ENCODE measurements around the gene CLDN9.

Gene CLDN9

DNA sequence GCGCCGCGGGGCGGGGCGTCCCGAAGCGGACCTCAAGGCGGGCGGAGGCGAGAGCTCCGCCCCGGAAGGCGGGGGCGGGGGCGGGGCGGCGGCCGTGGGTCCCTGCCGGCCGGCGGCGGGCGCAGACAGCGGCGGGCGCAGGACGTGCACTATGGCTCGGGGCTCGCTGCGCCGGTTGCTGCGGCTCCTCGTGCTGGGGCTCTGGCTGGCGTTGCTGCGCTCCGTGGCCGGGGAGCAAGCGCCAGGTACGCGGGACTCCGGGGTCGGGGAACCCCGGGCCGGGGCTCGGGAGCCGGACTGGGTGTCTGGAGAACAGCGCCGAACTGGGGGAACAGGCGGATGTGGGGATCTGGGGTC is 7.5 kb downstream of the CLDN9 start, which contains the start of gene TNFRSF12A:
TNFRSF12A (plus strand) TSS at position 122 of the 357 bp plus-strand sequence; CDS start at position 152, 30 bp downstream.
- DNase-seq = peak; percentile 44 to 60

DNA sequence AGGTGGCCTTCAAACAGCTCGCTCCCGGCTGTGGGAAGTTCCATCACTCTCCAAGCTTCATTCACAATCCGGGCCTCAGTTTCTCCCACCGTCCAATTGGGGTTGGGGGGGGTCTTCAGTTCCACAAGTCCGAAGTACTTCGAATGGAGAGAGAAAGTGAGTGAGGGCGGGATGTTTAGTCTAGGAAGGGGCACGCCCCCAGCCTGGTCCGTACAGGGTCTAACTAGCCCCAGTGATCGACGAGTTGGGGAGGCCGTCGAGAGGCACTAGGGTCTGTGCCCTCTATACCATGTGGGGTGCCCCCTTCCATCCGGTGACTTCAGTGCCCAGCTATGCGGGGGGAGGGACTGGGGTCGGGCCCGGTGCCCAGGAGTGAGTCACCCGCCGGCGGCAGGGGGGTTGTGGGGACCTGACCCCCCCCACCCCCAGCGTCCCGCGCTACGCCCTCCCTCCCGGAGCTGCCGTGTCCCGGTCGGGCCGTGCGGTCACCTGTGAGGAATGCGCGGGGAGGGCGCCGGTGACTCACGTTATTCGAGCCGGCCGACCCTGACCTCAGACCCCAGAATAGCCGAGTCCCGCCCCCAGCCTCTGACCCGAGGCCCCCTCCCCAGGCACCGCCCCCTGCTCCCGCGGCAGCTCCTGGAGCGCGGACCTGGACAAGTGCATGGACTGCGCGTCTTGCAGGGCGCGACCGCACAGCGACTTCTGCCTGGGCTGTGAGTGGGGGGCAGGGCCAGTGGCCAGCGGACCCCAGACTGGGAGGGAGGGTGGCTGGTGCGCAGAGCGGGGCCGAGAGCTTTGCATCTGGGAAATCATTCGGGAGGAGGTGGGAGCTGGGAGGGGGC is 8.1 kb downstream of the CLDN9 start:
- peak; percentile 58 to 64 for DNase-seq

DNA sequence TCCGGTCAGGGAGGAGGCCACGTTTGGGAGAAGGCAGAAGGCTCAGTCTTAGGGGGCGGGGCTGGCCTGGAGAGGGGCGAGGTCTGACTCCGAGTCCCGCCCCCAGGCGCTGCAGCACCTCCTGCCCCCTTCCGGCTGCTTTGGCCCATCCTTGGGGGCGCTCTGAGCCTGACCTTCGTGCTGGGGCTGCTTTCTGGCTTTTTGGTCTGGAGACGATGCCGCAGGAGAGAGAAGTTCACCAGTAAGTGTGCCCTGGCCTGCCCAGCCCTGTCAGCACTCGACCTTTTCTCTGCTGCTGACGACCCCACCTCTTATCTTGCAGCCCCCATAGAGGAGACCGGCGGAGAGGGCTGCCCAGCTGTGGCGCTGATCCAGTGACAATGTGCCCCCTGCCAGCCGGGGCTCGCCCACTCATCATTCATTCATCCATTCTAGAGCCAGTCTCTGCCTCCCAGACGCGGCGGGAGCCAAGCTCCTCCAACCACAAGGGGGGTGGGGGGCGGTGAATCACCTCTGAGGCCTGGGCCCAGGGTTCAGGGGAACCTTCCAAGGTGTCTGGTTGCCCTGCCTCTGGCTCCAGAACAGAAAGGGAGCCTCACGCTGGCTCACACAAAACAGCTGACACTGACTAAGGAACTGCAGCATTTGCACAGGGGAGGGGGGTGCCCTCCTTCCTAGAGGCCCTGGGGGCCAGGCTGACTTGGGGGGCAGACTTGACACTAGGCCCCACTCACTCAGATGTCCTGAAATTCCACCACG is 8.9 kb downstream of the CLDN9 start:
- peak; percentile 57 to 63 for DNase-seq

DNA sequence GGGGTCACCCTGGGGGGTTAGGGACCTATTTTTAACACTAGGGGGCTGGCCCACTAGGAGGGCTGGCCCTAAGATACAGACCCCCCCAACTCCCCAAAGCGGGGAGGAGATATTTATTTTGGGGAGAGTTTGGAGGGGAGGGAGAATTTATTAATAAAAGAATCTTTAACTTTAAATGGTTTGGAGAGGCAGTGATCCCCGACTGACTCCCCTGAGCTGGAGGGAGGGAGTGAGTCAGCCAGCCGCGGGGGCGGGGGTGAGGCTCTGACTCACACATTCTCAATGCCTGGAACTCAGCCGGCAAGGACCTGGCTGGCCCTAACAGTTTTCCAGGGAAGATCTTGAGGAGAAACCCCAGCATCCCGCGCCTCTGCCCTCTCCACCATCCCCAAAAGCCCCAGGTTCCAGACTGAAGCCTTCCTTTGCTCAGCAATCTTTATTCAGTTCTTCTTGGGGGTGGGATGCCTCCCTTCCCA is 9.5 kb downstream of the CLDN9 start:
- peak; percentile 56 to 58 for DNase-seq

DNA sequence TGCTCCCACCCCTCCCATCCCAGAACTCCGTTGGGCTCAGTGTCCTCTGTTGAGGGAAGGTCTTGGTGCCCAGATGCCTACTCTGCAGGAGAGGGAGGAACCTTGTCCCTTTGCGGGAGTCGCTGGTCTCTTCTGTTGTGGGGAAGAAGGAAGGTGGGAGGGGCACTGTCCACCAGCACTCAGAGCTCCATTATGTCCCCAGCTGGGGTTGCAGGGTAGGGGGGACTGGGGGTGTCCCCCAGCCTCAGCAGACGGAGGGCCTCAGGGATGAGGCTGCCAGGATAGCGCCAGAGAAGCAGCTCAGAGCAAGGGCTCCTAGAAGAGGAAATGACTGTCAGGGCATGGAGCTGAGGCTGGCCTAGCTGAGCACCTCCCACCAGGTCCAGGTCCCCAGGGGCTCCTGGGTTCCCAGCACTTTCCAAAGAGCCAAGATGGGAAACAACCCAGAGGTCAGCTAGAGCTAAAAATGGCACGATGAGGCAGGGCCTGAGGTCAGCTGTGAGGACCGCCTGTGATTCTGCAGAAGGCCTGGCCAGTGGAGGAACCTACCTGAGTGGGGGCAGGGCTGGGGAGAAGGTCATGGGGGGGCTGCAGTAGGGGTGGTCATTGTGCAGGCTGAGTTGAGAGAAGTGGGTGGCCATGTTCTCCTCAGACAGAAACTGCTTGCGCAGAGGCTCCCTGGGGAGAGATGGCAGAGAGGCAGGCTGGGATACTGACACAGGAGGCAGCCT is 10.1 kb downstream of the CLDN9 start:
- no peak for DNase-seq

DNA sequence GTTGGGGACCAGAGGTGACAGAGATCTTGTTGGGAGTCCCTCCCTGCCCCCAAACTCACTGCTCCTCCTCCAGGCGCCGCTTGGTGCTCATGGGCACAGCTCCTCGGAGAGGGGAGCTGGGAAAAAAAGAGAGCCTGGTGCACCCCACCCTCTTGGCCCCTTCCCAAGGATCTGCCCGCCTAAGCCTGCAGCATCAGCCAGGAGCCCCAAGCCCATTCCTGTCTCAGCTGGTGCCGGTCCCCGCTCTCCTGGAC is 10.6 kb downstream of the CLDN9 start:
- no peak for DNase-seq

DNA sequence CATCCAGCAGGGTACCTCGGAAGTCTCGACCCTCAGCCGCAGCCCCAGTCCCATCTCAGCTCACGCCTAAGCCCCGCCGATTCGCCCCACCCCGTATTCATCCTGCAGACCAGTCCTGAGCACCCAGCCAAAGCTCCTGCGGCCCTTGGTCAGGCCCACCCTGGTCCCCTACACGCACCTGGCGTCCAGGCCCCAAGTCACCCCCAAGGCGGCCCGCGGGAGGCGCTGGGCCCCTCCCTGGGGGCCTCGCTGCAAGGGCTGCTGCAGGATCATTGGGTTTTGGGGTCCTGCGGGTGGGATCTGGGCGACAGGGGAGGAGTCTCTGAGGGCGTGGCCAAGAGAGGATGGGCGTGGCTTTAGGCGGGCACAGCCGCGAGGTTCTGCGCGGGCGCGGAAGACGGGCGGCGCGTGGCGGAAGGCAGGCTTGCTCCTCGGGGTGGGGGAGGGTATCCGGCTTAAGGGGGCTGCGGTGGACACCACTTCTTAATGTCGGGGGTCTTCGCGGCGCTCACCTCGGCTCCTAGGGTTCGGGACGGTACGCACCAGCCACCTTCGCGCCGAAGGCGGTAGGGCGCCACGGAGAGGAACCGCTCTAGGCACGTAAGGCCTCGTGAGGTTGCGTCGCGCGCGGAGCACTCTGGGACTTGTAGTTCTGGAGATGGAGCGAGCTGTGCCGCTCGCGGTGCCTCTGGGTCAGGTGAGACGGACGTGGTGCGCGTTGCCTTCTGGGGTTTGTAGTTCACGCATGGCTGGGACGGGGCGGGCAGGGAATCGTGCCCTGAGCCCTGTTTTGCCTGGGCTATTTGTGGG is 11.2 kb downstream of the CLDN9 start, which contains the start of the genes HCFC1R1 and THOC6:
HCFC1R1 (minus strand) TSS at position 274 of the 810 bp plus-strand sequence; CDS start at position 273, 1 bp downstream.
THOC6 (plus strand) TSS at position 367 of the 810 bp plus-strand sequence; CDS start at position 659, 292 bp downstream.
- DNase-seq = peak; percentile 89 to 91

DNA sequence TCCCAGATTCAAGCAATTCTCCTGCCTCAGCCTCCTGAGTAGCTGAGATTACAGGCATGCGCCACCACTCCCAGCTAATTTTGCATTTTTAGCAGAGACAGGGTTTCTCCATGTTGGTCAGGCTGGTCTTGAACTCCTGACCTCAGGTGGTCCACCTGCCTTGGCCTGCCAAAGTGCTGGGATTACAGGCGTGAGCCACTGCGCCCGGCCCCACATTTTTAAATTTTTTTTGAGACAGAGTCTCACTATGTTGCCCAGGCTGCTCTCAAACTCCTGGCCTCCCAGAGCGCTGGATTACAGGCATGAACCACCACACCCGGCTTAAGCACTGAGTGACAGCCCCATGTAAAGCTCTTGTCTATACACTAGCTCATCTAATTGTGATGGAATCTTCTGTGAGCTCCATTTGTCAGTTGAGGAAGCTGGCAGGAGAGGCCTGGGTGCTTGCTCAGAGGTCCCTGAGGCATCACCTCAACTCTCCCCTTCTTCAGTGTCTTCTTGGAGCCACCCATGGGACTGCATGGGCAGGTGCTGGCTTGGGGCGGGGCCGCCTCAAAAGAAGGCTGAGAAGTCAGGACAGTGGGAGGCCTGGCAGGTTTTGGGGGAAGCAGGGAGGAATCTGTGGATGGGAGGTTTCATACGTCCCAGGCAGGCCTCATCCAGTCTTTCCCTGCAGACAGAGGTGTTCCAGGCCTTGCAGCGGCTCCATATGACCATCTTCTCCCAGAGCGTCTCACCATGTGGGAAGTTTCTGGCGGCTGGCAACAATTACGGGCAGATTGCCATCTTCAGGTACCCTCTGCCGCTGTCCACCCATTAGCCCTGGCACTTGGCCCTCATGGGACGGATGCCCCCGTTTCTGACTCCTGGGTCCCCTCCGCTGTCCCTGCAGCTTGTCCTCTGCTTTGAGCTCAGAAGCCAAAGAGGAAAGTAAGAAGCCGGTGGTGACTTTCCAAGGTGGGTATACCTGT is 12.6 kb downstream of the CLDN9 start:
- DNase-seq = no peak

DNA sequence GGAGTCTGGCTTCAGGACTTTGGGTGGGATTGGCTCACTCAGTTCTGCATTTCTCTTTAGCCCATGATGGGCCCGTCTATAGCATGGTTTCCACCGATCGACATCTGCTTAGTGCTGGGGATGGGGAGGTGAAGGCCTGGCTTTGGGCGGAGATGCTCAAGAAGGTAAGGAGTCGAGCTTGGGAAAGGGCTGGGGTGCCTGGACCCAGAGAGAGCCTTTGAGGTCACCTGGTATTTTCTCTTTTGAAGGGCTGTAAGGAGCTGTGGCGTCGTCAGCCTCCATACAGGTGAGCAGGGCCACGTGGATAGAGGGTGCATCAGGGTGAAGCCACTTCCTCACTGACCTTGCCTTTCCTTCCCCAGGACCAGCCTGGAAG is 13.3 kb downstream of the CLDN9 start:
- DNase-seq = no peak

DNA sequence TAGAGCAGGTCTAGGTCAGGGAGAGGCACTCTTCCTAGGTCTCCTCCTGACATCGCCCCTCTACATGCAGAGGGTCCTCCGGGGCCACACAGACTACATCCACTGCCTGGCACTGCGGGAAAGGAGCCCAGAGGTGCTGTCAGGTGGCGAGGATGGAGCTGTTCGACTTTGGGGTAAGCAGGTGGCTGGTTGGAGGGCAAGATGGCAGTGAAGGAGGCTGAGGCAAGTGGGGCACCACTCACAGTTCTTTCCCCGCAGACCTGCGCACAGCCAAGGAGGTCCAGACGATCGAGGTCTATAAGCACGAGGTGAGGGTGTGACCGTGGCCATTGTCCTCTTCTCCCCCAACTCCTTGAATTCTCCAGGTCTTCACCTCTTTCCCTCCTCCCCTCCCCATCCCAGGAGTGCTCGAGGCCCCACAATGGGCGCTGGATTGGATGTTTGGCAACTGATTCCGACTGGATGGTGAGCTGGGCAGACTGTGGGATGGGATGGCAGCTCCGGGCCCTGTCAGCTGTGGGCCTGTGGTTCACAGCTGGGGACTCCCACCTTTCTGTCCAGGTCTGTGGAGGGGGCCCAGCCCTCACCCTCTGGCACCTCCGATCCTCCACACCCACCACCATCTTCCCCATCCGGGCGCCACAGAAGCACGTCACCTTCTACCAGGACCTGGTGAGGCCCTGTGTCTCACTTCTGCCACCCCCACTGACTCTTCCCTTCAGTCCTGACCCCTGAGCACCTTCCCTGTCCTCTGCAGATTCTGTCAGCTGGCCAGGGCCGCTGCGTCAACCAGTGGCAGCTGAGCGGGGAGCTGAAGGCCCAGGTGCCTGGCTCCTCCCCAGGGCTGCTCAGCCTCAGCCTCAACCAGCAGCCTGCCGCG is 14.1 kb downstream of the CLDN9 start:
- no peak for DNase-seq

DNA sequence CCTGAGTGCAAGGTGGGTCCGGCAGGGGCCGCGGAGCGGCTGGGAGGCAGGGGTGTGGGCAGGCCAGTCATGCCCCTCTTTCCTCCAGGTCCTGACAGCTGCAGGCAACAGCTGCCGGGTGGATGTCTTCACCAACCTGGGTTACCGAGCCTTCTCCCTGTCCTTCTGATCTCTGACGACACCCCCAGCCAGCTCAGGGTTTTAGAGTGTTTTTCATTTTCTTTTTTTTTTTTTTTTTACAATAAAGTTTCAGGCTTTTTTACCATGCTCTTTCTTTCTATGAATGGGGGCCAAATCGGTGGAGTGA is 14.7 kb downstream of the CLDN9 start:
- no peak for DNase-seq

DNA sequence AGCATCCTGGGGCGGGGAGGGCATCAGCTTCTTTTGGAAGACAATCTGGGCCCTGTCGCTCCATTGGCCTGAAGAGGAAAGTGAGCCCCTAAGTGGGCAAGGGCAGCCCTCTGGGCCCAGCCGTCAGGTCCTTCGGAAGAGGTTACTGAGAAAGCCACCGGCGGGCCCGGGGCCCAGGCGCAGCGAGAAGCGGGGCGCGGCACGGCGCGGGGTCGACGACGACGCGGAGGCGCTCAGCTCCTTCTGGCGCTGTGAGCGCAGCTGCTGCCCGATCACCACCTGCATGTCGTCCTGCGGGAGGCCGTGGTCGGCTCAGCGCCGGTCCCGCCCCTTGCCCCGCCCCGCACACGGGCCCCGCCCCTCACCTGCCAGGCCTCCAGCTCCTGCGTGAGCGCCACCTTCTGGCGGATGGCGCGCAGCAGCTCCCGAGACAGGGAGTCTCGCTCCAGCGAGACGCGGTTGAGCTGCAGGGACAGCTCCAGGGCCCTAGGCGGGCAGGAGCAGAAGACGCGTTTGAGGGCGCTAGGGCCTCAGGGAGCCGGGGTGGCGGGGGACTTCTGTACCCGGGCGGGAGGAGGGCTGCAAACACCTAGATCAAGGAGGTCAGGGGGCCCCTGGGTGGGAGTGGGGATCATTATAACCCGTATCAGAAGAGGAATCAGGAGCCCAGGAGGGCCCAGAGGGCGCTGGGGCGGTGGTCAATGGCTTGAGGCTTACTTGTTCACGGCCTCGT is 15.4 kb downstream of the CLDN9 start:
- peak in 1 of 2 donors; percentile 38 for DNase-seq

DNA sequence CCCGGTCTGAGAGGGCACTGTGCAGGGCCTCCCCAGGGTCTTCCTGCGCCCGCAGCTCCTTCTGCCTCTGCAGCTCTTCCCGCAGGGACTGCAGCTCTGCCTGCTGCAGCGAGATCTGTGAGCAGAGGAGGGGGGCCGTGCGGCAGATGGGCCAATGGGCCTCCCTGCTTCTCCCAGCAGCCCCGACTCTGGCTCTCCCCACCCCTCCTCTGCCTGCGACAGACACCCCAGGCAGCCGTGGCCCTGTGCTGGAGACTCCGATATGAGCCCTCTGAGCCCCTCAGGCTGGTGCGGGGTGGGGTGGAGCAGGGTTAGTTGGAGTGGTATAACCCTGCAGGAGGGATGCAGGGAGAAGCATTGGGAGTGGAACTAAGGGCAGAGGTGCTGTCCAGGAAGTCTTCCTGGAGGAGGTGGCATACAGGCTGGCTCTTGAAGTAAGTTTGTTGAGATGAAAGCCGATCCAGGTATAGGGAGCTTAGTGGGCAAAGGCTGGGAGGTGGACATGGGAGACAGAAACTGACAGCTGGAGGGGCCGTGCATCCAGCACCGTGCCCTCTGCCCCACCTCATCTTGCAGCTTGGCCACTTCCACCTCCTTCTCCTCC is 16.1 kb downstream of the CLDN9 start:
- no peak for DNase-seq

DNA sequence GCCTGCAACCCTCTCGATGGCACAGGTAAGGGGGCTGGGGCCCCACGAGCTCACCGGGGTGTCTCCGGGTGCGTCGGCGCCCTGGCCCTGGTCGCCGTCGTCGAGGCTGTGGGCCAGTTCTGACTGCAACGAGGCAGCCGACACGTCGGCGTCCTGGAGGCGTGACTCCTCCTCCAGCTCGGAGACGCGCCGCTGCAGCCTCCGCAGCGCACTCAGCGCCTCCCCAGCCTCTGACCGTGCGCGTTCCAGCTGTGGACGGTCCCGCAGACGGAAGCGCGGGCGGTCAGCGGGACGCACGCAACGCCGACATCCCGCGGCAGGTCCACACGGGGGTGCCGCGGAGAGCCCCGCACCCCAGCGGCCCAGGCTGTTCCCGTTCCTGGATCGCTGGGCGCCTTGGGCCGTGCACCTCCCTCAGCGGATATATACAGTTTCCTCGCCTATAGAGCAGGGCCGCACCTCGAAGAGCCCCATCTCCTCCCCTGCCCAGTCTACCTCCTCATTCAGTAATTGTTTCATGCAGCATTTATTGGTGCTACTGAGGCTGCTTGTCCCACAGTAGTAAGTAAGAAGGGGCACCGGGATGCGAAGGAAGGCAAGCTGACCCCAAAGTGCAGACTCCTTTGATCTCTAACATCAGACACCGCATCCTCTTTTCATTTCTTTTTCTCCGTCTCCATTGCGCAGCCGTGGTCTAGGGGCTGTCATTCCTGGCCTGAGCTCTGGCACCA is 16.9 kb downstream of the CLDN9 start:
- no peak for DNase-seq

DNA sequence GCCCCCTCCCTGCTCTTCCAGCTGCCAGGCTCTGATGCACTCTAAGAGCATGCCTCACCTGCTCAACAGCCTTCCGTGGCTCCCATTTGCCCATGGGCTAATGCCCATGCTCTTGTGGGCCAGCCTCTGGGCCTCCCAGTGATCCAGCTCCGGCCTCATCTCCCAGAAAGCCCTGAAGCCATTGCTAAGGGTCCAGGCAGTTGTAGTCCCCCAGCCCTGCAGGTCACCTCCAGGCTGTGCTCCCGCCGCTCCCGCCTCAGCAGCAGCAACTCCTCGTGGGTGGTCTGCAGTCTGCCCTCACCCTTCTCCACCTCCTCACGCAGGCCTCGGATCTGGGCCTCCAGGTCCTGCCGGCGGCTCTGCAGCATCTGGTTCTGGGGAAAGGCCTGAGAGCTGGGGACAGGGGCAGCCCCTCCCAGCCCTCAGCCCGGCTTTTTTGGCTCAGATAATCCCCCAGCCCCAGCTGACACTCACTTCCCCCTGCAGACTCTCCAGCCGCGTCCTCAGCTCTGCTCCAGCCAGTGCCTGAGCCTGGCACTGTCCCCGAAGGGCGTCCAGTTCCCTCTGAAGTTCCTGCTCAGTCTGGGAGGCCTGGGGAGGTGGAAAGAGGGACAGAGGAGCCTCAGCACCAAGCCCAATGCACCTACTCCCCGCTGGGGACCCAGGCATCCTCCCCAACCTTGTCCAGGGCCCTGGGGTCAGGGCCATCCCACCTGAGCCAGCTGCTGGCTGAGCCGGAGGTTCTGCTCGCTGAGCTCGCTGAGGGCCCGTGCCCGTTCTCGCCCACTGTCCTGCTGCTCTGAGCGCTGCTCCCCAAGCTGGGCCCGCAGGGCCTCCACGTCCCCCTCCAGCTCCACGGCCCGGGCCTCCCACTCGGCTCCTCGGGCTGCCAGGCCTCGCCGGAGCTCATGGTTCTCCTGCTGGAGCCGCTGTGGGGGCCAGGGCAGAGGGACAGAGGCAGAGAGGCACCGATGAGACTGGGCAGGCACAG is 17.8 kb downstream of the CLDN9 start:
- no peak for DNase-seq

DNA sequence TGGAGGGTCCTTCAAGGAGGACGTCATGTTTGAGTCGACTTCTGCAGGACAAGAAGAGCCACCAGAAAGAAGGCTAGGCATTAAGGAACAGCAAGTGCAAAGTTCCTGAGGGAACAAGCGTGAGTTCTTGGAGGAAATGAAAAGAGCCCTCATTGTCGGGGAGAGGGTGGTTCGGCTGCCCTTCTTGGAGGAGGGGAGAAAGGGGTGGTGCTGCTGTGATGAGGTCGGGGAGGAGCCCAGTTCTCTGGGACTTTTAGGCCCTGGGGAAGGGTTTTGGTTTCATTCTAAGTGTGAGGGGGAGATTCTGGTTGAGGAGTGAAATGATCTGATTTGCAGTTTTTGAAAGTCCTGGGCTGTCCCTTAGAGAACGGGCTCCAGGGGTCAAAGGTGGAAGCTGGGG is 19.9 kb downstream of the CLDN9 start:
- DNase-seq = no peak

DNA sequence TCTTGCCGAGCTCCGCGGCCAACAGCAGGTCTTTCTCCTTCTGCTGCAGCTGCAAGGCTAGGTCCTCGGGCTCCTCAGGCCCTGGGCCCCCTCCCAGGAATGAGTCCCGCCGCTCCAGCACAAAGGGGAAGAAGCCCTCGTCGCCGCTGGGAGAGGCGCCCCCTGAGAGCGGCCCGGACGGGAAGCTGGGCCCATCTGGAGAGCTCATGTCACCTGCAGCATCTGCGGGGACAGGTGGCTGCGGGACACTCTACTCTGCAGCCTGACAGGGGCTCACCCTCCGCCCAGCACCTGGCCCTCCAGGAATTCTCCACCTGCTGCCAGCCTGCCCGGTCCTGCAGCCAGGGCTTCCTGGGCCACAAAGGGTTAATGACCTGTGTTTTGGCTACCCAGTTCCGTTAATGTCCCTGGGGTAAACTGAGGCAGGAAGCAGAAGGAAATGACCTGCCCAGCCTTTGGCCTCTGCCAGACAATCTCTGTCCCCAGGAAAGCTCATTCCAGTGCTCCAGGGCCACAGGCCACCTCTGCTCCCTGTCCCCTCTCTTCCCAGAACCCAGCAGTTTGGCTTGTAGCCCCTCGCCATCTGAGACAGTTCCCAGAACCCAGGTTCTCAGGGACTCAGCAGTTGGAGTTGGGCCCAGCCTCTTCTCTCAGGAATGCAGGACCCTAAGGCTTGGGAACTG is 22.7 kb downstream of the CLDN9 start:
- no peak for DNase-seq

Measured in bone marrow (tissue), 2 donors.